ENCODE measurements around the gene TBXA2R. TPM values are rescaled to one million over a fixed set of nuclear protein-coding genes. Genes with fewer than 3 reads are reported as not detected.

The TBXA2R gene
- total RNA-seq, 4 donors from 2014 or later, result 1.4 to 14.9 (median 4.5) TPM

GRCh38 chr19:3549816-3550215 lies 56.9 kb downstream of the TBXA2R start:
- H3K4me1 ChIP-seq, result peaks cover 0 to 29% (median 0%) of the 10 kb centered on the region in 3 donors
- no peaks in the 10 kb centered on the region for H3K9me3 ChIP-seq
- H3K4me3 ChIP-seq, result no peak overlapping the region
- peaks cover 0 to 51% of the 10 kb centered on the region in 2 donors for H3K36me3 ChIP-seq
- no peaks in the 10 kb centered on the region for H3K27me3 ChIP-seq
- H3K27ac ChIP-seq, result no peak overlapping the region
- WGBS, 2 donors (ENCODE audit: low coverage in 1 of 2), result 85 to 87% methylated on average over 3 to 5 of the region's 10 CpGs
- ATAC-seq, result no peak
- TF ChIP-seq CTCF (IDR thresholded peaks at IDR 0.05) (no peak), POLR2A (IDR thresholded peaks at IDR 0.05) (no peak), EP300 (IDR thresholded peaks at IDR 0.05) (no peak), POLR2AphosphoS5 (IDR thresholded peaks at IDR 0.05) (no peak)

- 85% methylated on average over 4 of the region's 14 CpGs; no CpG with 5 or more reads in 1 of the 2 donors for WGBS, 2 donors (ENCODE audit: low coverage in 1 of 2)
These were observed 58.1 kb downstream of the TBXA2R start for GRCh38 chr19:3548606-3549005.

GRCh38 chr19:3547767-3548282 lies 58.9 kb downstream of the TBXA2R start:
- no peak for TF ChIP-seq CTCF (IDR thresholded peaks at IDR 0.05)
- TF ChIP-seq EP300 (IDR thresholded peaks at IDR 0.05), result no peak
- ATAC-seq, result no peak
- Histone ChIP-seq H3K4me1 (peaks cover 0 to 14% (median 0%) of the 10 kb centered on the region in 3 donors), H3K9me3 (no peaks in the 10 kb centered on the region), H3K36me3 (peaks cover 0 to 71% of the 10 kb centered on the region in 2 donors), H3K27ac (no peak overlapping the region), H3K4me3 (no peak overlapping the region), H3K27me3 (no peaks in the 10 kb centered on the region)
- WGBS, 2 donors (ENCODE audit: low coverage in 1 of 2), result no CpG with 5 or more reads among the region's 36 CpGs

More at GRCh38 chr19:3548606-3549005, 58.1 kb downstream of the TBXA2R start:
- no peak overlapping the region for H3K4me3 ChIP-seq
- no peak overlapping the region for H3K27ac ChIP-seq
- peaks cover 0 to 20% (median 0%) of the 10 kb centered on the region in 3 donors for H3K4me1 ChIP-seq
- H3K27me3 ChIP-seq, result no peaks in the 10 kb centered on the region
- TF ChIP-seq POLR2AphosphoS5 (IDR thresholded peaks at IDR 0.05) (no peak), POLR2A (IDR thresholded peaks at IDR 0.05) (no peak), EP300 (IDR thresholded peaks at IDR 0.05) (no peak), CTCF (IDR thresholded peaks at IDR 0.05) (no peak)
- ATAC-seq, result no peak
- H3K9me3 ChIP-seq, result no peaks in the 10 kb centered on the region
- H3K36me3 ChIP-seq, result peaks cover 0 to 63% of the 10 kb centered on the region in 2 donors

- no peaks in the 10 kb centered on the region for H3K9me3 ChIP-seq
- WGBS, 2 donors (ENCODE audit: low coverage in 1 of 2), result 33% methylated on average over 2 of the region's 15 CpGs; no CpG with 5 or more reads in 1 of the 2 donors
- ATAC-seq, result no peak
- H3K36me3 ChIP-seq, result peaks cover 0 to 74% of the 10 kb centered on the region in 2 donors
- H3K27me3 ChIP-seq, result no peaks in the 10 kb centered on the region
- peaks cover 0 to 11% (median 0%) of the 10 kb centered on the region in 3 donors for H3K4me1 ChIP-seq
- peak in 3 of 4 experiments; percentile 36 to 60 (median 46) for TF ChIP-seq CTCF (IDR thresholded peaks at IDR 0.05)
- TF ChIP-seq POLR2A (IDR thresholded peaks at IDR 0.05), result no peak
- no peak overlapping the region for H3K27ac ChIP-seq
- H3K4me3 ChIP-seq, result no peak overlapping the region
These were observed 59.4 kb downstream of the TBXA2R start for GRCh38 chr19:3547301-3547731.

GRCh38 chr19:3546119-3546518 lies 60.6 kb downstream of the TBXA2R start:
- H3K4me1 ChIP-seq, result peaks cover 0 to 11% (median 0%) of the 10 kb centered on the region in 3 donors
- ATAC-seq, result no peak

More at GRCh38 chr19:3546119-3546518, 60.6 kb downstream of the TBXA2R start:
- no CpG with 5 or more reads among the region's 23 CpGs for WGBS, 2 donors (ENCODE audit: low coverage in 1 of 2)
- Histone ChIP-seq H3K9me3 (no peaks in the 10 kb centered on the region), H3K27ac (no peak overlapping the region), H3K36me3 (peaks cover 0 to 72% of the 10 kb centered on the region in 2 donors), H3K4me3 (no peak overlapping the region), H3K27me3 (no peaks in the 10 kb centered on the region)
- no peak for TF ChIP-seq POLR2A (IDR thresholded peaks at IDR 0.05)
- no peak for TF ChIP-seq EP300 (IDR thresholded peaks at IDR 0.05)
- no peak for TF ChIP-seq POLR2AphosphoS5 (IDR thresholded peaks at IDR 0.05)
- TF ChIP-seq CTCF (IDR thresholded peaks at IDR 0.05), result no peak

All from gastroesophageal sphincter (tissue), 4 donors.